Embryonic facial prominence (tissue), 1 donor: ENCODE measurements around the gene DENND2A.
A peak's percentile ranks its signal among the peaks of the same experiment; 100 is the strongest.
"Not testable (repeated sequence)": the region's sequence is repeated elsewhere in the genome, so short reads cannot be mapped to it uniquely, and the experiment has no call there.

Experiments used
- DNase-seq: peaks from one replicate; pipeline ENCODE4 v3.0.0-alpha.2; 2016; ENCODE audit errors: extremely low spot score

Gene DENND2A

DNA sequence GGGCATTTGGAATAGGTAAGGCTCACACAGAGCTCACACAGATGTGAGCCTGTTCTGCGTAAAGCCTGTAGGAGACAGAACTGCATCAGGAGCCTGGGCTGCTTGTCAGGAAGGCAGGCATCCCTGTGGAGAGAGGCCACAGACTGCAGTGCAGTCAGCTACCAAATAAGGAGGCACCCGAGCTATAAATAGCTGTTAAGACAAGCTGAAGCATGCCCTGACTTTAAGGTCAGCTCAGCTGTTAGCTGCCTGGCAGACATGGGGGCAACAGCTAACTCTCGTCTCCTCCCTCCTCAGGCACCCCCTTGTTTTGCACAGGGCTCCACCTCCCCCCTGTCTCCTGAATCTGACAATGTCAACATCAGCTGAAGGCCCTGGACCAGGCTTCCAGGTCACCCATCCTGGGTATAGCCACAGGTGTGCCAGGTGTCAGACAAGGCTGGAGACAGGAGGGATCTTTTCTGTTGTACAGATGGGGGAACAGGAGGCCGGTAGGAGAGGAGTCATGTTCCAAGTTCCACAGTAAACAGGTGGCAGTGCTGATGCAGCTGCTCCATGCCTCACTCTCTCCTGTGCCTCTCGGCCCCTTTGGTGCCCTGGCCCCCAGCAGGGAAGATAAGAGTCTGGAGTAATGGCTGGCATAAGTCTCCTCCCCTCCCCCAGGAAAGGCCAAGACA is 133.7 kb downstream of the DENND2A start:
- no peak for DNase-seq

DNA sequence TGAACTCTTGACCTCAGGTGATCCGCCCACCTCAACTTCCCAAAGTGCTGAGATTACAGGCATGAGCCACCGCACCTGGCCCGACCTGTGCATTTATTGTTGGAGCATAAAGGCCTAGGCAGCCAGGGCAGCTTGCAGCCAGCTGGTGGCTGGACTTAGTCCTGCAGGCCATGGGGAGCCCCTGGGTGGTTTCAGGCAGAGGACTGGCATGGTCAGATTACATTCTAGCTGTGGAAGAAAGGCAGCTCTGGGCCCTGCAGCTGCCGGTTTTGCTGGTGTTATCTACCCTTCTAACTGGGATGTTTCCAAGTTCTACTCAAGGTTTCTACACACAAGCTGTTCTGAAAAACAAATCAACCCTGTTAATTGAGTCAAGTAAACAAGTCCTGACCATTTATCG is 138.6 kb downstream of the DENND2A start:
- no peak for DNase-seq

DNA sequence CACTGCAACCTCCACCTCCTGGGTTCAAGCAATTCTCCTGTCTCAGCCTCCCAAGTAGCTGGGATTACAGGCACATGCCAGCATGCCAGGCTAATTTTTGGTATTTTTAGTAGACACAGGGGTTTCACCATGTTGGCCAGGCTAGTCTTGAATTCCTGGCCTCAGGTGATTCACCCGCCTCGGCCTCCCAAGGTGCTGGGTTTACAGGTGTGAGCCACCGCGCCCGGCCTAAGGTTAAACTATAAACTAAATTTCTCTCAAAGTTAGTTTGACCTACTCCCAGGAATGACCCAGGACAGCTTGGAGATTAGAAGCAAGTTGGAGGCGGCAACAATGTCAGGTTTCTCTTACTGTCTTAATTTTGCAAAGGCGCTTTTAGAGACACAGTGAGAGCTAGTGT is 142.8 kb downstream of the DENND2A start:
- DNase-seq, result not testable (repeated sequence)

DNA sequence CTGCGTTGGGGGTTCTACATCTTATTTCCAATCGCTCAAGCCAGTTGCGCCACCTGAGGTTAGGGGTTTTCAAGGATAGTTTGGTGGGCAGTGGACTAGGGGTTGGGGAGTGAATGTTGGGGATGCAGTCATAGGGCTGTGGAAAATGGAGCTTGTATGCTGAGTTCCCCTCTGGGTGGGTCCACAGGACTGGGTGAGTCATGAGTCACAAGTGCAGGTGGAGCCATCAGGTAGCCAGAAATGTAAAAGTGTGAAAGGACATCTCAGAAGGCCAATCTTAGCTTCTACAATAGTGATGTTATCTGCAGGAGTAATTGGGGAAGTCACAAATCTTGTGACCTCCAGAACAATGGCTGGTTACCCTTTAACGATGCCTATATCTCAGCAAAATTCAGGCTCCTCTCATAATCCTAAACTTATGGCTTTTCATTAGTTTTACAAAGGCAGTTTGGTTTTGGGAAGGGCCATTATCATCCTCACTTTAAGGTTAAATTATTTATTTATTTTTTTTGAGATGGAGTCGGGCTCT is 143.3 kb downstream of the DENND2A start:
- no peak for DNase-seq

DNA sequence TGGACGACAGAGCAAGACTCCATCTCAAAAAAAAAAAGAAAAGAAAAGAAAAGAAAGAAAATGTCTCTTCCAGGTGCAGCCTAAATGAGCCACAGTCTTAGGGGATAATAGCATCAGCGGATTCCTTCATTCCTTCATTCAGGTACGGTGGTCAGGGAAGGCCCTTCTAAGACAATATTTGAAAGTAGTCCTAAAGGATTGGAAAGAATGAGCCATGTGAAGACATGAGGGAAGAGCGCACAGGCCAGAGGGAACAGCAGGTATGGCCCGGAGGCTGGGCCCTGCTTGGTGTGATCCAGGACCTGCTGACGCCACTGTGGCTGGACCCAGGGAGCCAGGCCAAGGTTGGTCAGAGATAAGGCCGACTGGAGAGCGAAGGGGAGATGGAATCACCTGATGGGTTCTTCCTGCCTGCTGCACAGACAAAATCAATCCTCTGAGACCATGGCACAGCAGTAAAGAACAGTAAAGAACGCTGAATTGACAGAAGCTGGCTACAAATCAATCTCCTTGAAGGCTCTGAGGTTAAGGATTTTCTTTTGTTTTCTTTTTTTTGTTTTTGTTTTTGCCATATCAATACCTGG is 145.0 kb downstream of the DENND2A start:
- no peak for DNase-seq

DNA sequence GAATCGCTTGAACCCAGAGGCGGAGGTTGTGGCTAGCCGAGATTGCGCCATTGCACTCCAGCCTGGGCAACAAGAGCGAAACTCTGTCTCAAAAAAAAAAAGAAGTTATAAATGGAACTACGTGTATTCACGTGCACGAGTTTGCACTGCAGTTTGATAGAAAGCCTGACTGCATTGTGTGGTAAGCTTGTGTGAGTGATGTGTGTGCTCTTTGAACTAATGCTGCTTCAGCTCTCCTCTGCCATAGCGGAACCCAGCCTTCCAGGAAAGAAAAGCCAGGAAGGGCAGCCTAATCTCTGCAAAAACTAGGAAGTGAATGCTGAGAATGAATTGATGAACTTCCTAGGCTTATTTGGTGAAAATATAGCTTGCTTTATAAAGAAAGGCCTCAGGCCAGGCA is 145.7 kb downstream of the DENND2A start:
- DNase-seq, result no peak

DNA sequence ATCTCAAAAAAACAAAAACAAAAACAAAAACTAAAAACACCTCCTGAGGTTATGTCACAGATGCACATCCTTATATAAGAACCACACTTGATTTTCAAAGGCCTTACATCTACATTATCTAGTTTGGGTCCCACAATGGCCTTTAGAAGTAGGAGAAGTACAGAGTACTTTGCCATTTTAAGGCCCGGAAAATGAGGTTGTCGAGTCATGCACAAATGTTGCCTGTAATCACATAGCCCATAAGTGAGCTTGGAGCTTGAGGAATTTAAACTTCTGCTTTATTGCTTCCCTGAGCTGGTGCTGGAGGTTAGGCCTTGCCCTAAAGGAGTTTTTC is 151.6 kb downstream of the DENND2A start:
- no peak for DNase-seq

DNA sequence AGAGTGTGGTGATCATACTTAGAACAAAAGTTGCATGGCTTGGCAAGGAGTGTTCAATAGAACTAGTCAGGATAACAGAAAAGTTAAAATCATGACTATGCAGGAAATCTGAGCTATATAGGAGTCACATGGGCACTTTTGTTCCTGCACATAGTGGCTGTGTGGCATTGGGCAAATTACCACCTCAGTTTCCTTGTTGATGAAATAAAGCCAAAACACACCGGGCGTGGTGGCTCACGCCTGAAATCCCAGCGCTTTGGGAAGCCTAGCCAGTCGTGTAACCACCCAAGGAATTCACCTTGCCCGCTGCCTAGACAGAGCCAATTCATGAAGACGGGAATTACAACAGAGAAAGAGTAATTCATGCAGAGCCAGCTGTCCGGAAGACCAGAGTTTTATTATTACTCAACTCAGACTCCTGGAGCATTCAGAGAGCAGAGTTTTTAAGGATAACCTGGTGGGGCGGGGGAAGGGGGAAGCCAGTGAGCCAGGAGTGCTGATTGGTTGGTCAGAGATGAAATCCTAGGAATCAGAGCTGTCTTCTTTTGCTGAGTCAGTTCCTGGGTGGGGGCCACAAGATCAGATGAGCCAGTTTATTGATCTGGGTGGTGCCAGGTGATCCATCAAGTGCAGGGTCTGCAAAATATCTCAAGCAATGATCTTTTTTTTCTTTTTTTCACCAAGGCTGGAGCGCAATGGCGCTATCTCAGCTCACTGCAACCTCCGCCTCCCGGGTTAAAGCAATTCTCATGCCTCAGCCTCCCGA is 154.9 kb downstream of the DENND2A start:
- no peak for DNase-seq

DNA sequence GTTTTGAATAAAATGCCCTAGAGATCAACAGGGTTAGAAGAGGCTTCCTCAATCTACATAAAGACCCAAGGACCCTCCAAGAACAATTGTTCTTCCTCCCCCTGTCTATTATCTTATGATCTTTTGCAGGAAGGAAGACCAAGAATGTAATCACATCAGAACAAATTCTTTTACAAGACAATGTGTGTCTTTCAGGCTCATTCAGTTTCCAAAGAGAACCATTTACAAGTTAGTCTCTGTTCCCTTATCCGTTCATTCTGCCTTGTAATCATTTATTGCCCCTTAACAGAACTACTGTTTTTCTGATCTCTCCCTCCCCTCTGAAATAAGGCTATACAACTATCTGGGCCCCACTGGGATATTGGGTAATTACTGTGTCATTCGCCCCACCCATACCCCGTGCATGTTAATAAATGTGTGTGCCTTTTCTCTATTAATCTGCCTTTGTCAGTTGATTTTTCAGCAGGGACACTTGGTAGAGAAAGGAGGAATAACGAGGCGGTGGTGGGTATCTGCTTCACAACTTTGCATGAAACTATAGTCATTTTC is 155.6 kb downstream of the DENND2A start:
- DNase-seq, result no peak

DNA sequence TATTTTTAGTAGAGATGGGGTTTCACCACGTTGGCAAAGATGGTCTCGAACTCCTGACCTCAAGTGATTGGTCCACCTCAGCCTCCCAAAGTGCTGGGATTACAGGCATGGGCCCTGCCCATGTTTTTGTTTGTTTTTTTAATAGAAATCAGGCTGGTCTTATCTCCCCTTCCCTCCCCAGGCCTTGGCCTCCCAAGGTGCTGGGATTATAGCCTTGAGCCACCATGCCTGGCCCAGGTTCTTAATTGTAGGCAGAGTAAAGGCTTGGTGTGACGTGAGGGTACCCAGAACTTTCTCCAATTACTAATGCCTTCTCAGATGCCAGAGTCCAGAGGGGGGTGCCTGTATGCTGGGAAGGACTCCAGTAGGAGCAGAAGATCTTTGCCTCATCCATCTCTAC is 156.1 kb downstream of the DENND2A start:
- DNase-seq, result no peak

DNA sequence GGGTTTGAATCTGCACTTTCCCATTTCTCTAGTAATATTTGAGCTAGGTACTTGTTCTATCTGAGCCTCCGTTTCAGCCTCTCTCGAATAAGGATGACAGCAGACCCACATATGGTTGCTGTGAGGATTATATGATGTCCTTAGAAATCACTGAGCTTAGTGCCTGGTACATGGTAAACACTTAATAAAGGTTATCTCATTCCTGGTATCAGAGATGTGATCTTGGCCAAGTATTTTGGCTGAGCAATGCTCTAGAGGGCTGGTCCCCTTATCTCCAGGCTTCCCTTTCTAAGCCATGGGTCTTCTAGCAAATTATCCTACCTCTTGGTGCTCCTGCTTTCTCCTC is 160.9 kb downstream of the DENND2A start:
- DNase-seq, result no peak

DNA sequence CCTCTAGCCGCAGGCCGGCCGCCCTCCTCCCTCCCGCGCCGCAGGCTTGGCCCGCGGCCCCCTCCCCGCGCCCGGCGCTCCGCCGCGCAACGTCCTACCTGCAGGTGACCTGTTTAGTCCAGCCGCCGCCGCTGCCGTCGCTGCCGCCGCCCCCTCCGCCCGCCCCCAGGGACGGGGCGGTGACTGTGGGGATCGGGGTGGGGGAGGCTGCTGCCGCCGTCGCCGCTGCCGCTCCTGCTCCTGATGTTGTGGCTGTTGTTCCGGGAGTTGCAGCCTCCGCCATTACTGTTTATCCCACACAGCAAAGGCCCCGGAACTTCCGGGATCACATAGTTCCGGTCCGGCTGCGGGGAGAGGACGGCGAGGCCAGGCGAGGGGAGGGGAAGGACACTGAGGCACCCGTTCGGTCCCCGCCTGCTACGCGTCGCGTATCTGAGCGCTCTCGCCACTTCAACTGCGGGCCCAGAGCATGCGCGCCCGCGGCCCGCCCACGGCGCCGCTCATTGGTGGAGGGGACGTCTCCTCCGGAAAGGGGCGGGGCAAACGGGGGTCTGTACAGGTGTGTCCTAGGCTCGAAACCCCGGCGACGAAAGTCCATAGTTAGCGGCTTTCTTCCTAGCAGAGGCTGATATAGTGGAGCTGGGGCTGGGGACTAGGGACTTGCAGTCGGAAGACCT is 161.4 kb downstream of the DENND2A start, which contains the start of gene MKRN1:
Gene MKRN1, minus strand, starts transcription at position 444 of the 677 bp plus-strand sequence. Its CDS starts 161 bp downstream, at position 283.
- peak; percentile 74 for DNase-seq

DNA sequence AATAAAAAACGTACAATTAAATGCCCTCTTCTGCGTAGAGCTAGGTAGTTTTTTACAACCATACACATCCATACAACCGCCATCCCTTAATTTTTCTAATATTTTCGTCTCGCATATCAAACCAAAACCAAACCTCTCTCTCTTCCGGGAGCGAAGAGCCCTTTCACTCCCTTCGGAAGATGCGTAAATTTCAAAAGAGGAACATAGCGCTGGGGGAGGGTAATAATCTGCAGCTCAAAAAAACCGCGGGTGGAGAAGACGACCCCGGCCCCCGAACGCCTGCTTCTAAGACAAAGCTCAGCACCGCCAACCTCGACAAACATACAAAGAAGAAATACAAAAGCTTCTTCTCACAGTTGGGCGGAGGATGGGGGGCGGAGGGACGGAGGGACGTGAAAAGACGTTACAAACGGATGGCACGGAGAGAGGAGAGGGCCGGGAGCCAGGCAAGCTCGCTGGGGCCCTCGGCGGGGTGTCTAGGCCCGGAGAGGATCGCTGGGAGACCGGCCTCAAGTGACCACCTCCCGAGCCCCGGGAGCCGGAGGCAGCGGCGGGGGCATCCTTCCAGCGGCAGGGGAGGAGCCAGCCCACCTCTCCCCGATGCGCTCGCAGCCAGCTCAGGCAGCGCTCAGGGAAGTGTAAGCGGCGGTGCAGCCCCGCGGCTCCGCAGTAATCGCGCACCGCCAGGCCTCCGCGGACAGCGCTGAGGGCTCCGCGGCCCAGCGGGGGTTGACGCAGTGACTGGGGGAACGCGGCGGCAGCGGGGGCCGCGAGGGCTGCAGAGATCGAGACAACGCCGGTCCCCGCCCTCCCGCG is 162.2 kb downstream of the DENND2A start:
- no peak for DNase-seq

DNA sequence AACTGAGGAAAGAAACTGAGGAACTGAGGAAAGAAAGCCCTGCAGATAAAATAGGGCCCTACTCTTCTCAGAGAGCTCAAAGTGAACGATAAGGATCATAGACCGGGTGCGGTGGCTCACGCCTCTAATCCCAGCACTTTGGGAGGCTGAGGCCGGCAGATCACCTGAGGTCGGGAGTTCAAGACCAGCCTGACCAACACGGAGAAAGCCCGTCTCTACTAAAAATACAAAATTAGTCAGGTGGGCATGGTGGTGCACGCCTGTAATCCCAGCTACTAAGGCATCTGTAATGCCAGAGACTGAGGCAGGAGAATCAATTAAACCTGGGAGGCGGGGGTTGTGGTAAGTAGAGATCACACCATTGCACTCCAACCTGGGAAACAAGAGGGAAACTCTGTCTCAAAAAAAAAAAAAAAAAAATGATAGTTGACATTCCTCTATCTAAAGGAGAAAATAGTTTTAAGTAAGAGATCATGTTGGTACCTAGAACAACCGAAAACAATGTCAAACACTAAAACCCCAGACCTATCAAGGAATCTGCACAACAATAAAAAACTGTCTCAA is 163.8 kb downstream of the DENND2A start:
- DNase-seq, result no peak

DNA sequence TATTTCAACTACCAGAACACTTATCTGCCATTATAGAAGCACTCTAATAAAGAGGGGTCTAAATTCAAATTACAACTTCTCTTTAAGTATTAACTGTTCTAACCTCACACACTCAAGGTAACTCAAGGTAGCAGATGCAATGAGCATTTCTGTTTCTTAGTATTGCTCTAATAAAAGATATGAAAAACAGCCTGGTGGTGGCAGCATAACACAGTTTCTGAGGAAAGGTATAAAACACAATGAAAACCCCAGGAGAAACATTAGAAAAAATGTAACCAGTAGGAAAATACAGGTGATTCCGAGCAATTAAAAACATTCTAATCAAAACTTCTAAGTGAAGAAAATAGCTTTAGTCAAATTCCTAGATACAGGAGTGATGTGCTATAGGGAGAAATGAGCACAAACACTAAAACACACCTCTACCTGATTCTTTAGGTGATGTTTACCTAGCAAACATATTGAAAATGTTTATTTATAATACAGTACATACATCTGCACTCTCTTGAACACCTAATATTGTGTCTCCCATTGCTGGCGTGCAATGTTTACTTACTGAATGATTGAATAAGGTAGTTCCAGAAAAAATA is 164.8 kb downstream of the DENND2A start:
- DNase-seq, result no peak
